NCI-H510A treated with DMSO at 0.1 percent for 48 hours (cell line): ENCODE measurements around the gene SRGAP3.

Experiments used
- DNase-seq: peaks from one replicate; lab custom pipeline; 2025; lab: John Stamatoyannopoulos, UW

Gene SRGAP3

DNA sequence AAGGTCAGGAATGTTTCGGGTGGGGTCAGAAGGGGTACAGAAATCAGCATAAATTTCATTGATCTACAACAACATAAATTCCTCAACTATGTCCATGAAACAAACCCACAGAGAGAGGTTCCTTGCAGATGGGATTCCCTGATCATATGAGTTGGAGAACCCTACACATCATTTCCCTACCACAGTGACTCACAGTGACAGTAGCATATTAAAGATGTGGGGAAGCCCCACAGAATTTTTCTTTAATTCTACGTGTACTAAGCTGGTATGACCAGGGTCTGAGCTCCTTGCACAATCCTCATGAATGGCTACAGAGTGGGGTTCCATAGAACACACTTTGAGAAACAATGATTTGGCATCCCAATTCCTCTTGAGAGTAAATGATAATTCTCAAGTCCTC, 169.3 kb downstream of the SRGAP3 start:
- DNase-seq = no peak

DNA sequence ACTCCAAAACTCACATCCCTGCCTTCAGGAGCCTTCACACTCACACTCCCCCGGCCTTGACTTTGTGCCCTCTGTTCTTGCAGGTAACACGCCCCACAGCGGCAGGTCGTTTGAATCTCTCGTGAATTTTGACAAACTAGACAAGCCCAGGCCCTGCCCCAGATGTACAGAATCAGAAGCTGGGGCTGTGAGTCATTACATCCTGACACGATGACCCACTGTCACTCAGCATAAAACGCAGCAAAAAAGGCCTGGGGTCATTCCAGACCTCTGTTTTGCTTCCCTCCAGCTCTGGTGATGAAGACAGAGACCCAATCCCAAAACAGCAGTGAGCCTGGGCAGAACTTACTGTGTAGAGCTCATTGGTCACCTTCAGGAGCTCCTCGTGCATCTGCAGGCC, 169.8 kb downstream of the SRGAP3 start:
- DNase-seq = no peak

DNA sequence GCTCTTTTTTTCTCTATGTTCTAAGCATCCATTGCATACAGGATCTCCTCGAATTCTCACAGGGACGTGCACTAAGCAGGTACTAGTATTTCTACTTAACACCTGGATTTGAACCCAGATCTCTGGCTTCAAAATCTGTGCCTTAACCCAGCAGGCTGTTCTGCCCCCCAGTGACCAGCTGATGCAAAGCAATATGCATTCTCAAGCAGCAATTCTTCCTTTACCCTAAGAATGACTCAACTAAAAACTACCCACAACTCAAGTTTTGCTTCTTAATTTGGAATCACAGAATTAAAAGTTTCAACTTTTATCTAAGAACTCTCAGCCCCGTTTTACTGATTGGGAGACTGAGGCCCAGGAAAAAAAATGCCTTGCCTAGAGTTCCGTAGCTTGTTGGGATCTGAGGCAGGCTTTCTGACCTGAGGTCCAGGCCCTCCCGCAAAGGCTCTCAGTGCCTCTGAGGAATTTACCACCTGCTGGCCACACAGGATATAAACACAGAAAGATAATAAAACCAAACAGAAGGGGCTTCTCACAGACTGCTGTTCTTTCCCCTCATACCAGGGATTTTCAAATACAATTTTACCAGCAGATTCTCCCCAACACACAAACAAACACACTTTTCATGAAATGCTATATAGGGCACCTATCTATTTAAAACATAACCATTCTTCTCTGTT, 170.7 kb downstream of the SRGAP3 start:
- no peak for DNase-seq

DNA sequence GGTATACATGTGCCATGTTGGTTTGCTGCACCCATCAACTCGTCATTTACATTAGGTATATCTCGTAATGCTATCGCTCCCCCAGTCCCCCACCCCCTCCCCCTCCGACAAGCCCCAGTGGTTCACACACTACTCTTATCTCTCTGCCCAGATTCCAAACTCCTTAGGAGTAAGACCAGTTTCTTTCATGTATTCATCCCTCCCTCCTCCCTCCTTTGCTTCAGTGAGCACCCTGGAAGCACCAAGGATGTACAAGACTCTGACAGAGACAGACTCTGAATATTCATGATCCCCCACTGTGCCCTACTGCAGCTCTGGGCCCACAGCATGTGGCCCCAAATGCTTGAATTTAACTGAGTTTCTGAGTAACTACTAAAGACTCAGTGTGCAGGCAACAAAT, 172.4 kb downstream of the SRGAP3 start:
- DNase-seq = no peak

- DNase-seq = no peak
Measured at GRCh38 chr3:9075762-9076161, 173.7 kb downstream of the SRGAP3 start.

- DNase-seq = no peak
Measured at GRCh38 chr3:9074079-9074478, 175.4 kb downstream of the SRGAP3 start.

DNA sequence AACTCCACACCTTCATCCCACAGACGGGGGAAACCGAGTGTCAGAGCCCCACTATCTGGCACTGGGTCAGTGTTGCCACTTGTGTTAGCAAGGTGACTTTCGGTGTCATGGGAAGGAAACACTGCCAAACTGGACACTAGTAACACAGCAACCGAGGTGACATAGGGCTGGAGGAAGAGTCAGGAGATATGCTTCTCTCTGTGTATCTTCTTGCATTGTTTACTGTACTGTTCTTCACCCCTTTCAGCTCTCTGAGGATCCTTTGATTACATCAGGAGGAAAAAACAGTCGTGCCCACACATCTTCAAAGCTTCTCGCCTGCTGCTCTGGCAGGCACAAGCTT, 176.8 kb downstream of the SRGAP3 start:
- no peak for DNase-seq

GRCh38 chr3:9071936-9072666, 177.3 kb downstream of the SRGAP3 start:
- DNase-seq = no peak

GRCh38 chr3:9070961-9071360, 178.5 kb downstream of the SRGAP3 start:
- DNase-seq = no peak

- DNase-seq = no peak
Measured at GRCh38 chr3:9069971-9070370, 179.5 kb downstream of the SRGAP3 start.

- DNase-seq = no peak
Measured at GRCh38 chr3:9068051-9068450, 181.4 kb downstream of the SRGAP3 start.

DNA sequence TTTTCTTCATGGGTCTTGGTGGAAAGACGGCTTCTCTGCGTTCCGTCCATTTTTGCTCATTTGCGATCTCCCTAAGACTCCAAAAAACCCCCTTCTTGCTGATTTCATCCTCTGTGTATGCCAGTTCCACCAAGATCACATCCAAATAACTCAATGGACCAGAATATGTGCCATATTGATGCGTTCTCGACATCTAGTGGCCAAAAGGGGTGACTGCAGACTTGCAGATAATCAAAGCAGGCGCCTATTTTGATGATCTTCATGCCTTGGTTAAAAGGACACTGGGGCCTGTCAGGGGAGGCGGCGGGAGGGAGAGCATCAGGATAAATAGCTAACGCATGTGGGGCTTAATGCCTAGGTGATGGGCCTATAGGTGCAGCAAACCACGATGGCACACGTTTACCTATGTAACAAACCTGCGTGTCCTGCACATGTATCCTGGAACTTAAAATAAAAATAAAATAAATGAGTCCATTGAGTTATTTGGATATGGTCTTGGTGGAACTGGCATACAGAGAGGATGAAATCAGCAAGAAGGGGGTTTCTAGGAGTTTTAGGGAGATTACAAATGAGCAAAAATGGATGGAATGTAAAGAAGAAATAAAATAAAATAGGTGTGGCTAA, 182.0 kb downstream of the SRGAP3 start:
- peak; percentile 9 for DNase-seq

DNA sequence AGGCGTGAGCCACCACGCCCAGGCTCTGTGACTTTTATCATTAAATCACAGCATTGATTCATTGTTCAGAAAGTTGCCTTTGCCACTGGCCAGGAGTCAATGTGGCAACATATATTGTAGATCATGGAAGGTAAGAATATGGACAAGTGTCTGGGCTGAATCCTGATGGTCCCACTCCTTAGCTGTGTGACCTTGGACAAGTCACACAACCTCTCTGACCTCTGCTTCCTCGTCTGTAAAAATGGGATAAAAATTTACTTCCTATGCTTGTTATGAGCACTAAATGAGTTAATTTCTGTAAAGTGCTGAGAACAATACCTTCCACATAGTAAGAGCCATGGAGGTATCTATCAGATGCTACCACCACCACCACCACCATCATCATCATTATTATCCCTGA, 182.7 kb downstream of the SRGAP3 start:
- DNase-seq = no peak

DNA sequence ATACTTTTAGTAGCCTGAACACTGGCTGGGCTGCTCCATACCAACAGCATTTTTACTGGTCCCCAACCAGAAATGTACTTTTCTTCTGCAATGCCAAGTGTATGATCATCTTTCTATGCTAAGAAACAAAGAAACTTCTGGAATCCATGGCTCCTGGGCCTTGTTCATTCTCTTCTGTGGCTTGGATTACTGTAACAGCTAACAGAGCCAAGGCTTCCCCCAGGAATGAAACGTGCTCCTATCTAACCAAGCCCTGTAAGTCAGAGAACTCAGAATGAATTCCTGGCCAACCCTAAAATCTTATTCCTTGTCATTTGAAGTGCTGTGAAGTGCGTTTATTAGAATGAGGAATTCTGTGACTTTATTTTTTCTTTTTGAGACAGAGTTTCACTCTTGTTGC, 183.3 kb downstream of the SRGAP3 start:
- DNase-seq = no peak

- no peak for DNase-seq
Measured at GRCh38 chr3:9064850-9065249, 184.6 kb downstream of the SRGAP3 start.

GRCh38 chr3:9064251-9064650, 185.2 kb downstream of the SRGAP3 start:
- no peak for DNase-seq

DNA sequence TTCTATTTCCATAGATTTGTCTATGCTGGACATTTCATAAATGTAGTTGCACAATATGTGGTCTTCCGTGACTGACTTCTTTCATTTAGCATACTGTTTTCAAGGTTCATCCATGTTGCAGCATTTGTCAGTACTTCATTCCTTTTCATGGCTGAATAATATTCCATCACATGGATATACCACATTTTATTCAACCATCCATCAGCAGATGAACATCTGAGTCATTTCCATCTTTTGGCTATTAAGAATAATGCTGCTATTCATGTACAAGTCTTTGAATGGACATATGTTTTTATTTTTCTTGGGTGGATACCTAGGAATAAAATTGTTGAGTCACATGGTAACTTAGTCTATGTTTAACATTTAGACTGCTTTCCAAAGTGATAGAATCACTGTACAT, 186.9 kb downstream of the SRGAP3 start:
- DNase-seq = no peak

GRCh38 chr3:9061634-9062033, 187.8 kb downstream of the SRGAP3 start:
- no peak for DNase-seq

- no peak for DNase-seq
Measured at GRCh38 chr3:9059489-9060400, 189.7 kb downstream of the SRGAP3 start.

GRCh38 chr3:9056581-9056980, 192.9 kb downstream of the SRGAP3 start:
- no peak for DNase-seq

- no peak for DNase-seq
Measured at GRCh38 chr3:9047452-9048346, 201.7 kb downstream of the SRGAP3 start.
